H1 (cell line): Measurements from ENCODE around the gene ZNF23.

ENCODE experiments used
- ATF3 ChIP-seq: IDR thresholded peaks from 2 replicates; pipeline ENCODE4 v1.6.1; 2011; ENCODE audit warnings: low read depth, mild to moderate bottlenecking, low read length; ENCODE audit not compliant: insufficient read depth
- CBX8 ChIP-seq: fragments of 300-800, 300-1000 bp; sonication (generic); IDR thresholded peaks from 2 replicates; pipeline ENCODE4 v1.7.1; 2016; ENCODE audit warnings: low read depth, low read length, borderline replicate concordance
- CTCF ChIP-seq, 3 experiments: IDR thresholded peaks; 1 replicate in 2 of 3; 2 replicates in 1 of 3; pipeline versions ENCODE4 v1.5.1 to v1.6.1; 2011; ENCODE audit warnings: low read length in 3 of 3, mild to moderate bottlenecking in 3 of 3, inconsistent platforms in 2 of 3, low read depth in 1 of 3, moderate library complexity in 1 of 3; ENCODE audit not compliant: insufficient read depth in 1 of 3; ENCODE audit errors: control extremely low read depth in 1 of 3
- EP300 ChIP-seq, 2 experiments: IDR thresholded peaks; 1 replicate in 1 of 2; 2 replicates in 1 of 2; pipeline ENCODE4 v1.6.1; 2011 to 2012; ENCODE audit warnings: low read depth in 2 of 2, low read length in 2 of 2, mild to moderate bottlenecking in 2 of 2, borderline replicate concordance in 1 of 2, inconsistent platforms in 1 of 2, moderate library complexity in 1 of 2
- EZH2 ChIP-seq: fragments of 200-600 bp; sonication (generic); IDR thresholded peaks from 2 replicates; pipeline ENCODE4 v1.7.1; 2012; ENCODE audit warnings: low read depth, mild to moderate bottlenecking, moderate library complexity, low read length, inconsistent platforms; ENCODE audit not compliant: severe bottlenecking
- GABPA ChIP-seq: IDR thresholded peaks from 2 replicates; pipeline ENCODE4 v1.6.1; 2011; ENCODE audit warnings: mild to moderate bottlenecking, low read length, moderate library complexity, borderline replicate concordance; ENCODE audit not compliant: insufficient read depth
- HDAC2 ChIP-seq, 2 experiments: fragments of 300-600 bp in 1 of 2; sonication (generic) in 1 of 2; IDR thresholded peaks; 2 replicates each; pipeline ENCODE4 v1.6.1; 2011 to 2012; ENCODE audit warnings: low read depth in 2 of 2, low read length in 2 of 2, mild to moderate bottlenecking in 2 of 2, moderate library complexity in 2 of 2, borderline replicate concordance in 1 of 2, inconsistent platforms in 1 of 2
- JUND ChIP-seq: IDR thresholded peaks from 2 replicates; pipeline ENCODE4 v1.6.1; 2011; ENCODE audit warnings: mild to moderate bottlenecking, improper control_type of control experiment, low read length
- KDM1A ChIP-seq: fragments of 200-600, 300-600 bp; sonication (generic); IDR thresholded peaks from 2 replicates; pipeline ENCODE4 v1.7.1; 2016; ENCODE audit warnings: mild to moderate bottlenecking, low read length, borderline replicate concordance
- PHF8 ChIP-seq: fragments of 200-600 bp; sonication (generic); conservative IDR thresholded peaks from 2 replicates; pipeline ENCODE4 v1.7.1; 2012; ENCODE audit warnings: low read depth, mild to moderate bottlenecking, inconsistent platforms, low read length, moderate library complexity
- POLR2A ChIP-seq, 2 experiments: IDR thresholded peaks; 1 replicate in 1 of 2; 2 replicates in 1 of 2; pipeline ENCODE4 v1.6.1; 2011; ENCODE audit warnings: low read depth in 2 of 2, low read length in 2 of 2, mild to moderate bottlenecking in 2 of 2; ENCODE audit errors: control extremely low read depth in 1 of 2
- SIN3A ChIP-seq, 2 experiments: IDR thresholded peaks in 1 of 2; conservative IDR thresholded peaks in 1 of 2; 2 replicates each; pipeline ENCODE4 v1.6.1; 2011 to 2012; ENCODE audit warnings: low read length in 2 of 2, improper control_type of control experiment in 1 of 2, low read depth in 1 of 2, mild to moderate bottlenecking in 1 of 2
- YY1 ChIP-seq: IDR thresholded peaks from 2 replicates; pipeline ENCODE4 v1.6.1; 2011; ENCODE audit warnings: low read depth, mild to moderate bottlenecking, low read length
- ZNF274 ChIP-seq: IDR thresholded peaks from 2 replicates; pipeline ENCODE4 v1.7.0; 2012; ENCODE audit warnings: low read length, borderline replicate concordance; ENCODE audit errors: extremely low read depth

- TF ChIP-seq EZH2 (no peak), PHF8 (no peak), CTCF (IDR thresholded peaks at IDR 0.05; ENCODE audit: control extremely low read depth in 1 of 3, insufficient read depth in 1 of 3, low read depth in 1 of 3, low read length in 3 of 3) (no peak), POLR2A (IDR thresholded peaks at IDR 0.05; ENCODE audit: control extremely low read depth in 1 of 2, low read depth in 2 of 2, low read length in 2 of 2) (no peak), HDAC2 (IDR thresholded peaks at IDR 0.05; ENCODE audit: borderline replicate concordance in 1 of 2, low read depth in 2 of 2, low read length in 2 of 2) (no peak), KDM1A (no peak), JUND (no peak), ATF3 (no peak), SIN3A (conservative IDR thresholded peaks at IDR 0.05 in 1 of 2, IDR thresholded peaks at IDR 0.05 in 1 of 2; ENCODE audit: low read depth in 1 of 2, low read length in 2 of 2) (no peak), CBX8 (no peak), ZNF274 (no peak), YY1 (no peak), EP300 (IDR thresholded peaks at IDR 0.05; ENCODE audit: borderline replicate concordance in 1 of 2, low read depth in 2 of 2, low read length in 2 of 2) (no peak), GABPA (no peak)
Observed at GRCh38 chr16:71410146-71410545, 51.9 kb downstream of the ZNF23 start.
